Gastrocnemius medialis (tissue), 4 donors: ENCODE results near the gene CCSER2.

Experiments used
- CTCF ChIP-seq, 5 experiments: fragments of 450-650 bp in 3 of 5; fragments of 200-600 bp in 2 of 5; sonication (generic) in 2 of 5; IDR thresholded peaks in 4 of 5; conservative IDR thresholded peaks in 1 of 5; 1 replicate in 4 of 5; 2 replicates in 1 of 5; pipeline ENCODE4 v1.5.1; 2016 to 2019; ENCODE audit warnings: antibody characterized with exemption in 5 of 5, mild to moderate bottlenecking in 3 of 5, moderate library complexity in 3 of 5
- POLR2A ChIP-seq, 2 donors: fragments of 450-650 bp; IDR thresholded peaks; one replicate each; pipeline ENCODE4 v1.6.1; 2017; ENCODE audit warnings: antibody characterized with exemption in 2 of 2, mild to moderate bottlenecking in 2 of 2, moderate library complexity in 2 of 2

GRCh38 chr10:84329986-84330651, 1.7 kb downstream of the CCSER2 start:
- TF ChIP-seq POLR2A (IDR thresholded peaks at IDR 0.05) = no peak
- no peak for TF ChIP-seq CTCF (IDR thresholded peaks at IDR 0.05 in 4 of 5, conservative IDR thresholded peaks at IDR 0.05 in 1 of 5)
